AG09319 (cell line): ENCODE measurements around the gene OLFML1.

Experiments
- DNase-seq: peaks from one replicate; pipeline ENCODE4 v3.0.0-alpha.2; 2010; ENCODE audit warnings: low read depth; ENCODE audit errors: extremely low read depth
- TF ChIP-seq, protein P1 (sequence below): IDR thresholded peaks from 2 replicates; pipeline ENCODE4 v1.5.1; 2011; ENCODE audit warnings: low read depth, mild to moderate bottlenecking, inconsistent platforms, low read length, moderate library complexity

OLFML1 gene

GRCh38 chr11:7538466-7539454 lies 53.5 kb downstream of the OLFML1 start:
- DNase-seq = peak; percentile 28
- TF ChIP-seq, protein P1, sequence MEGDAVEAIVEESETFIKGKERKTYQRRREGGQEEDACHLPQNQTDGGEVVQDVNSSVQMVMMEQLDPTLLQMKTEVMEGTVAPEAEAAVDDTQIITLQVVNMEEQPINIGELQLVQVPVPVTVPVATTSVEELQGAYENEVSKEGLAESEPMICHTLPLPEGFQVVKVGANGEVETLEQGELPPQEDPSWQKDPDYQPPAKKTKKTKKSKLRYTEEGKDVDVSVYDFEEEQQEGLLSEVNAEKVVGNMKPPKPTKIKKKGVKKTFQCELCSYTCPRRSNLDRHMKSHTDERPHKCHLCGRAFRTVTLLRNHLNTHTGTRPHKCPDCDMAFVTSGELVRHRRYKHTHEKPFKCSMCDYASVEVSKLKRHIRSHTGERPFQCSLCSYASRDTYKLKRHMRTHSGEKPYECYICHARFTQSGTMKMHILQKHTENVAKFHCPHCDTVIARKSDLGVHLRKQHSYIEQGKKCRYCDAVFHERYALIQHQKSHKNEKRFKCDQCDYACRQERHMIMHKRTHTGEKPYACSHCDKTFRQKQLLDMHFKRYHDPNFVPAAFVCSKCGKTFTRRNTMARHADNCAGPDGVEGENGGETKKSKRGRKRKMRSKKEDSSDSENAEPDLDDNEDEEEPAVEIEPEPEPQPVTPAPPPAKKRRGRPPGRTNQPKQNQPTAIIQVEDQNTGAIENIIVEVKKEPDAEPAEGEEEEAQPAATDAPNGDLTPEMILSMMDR = no peak

DNA sequence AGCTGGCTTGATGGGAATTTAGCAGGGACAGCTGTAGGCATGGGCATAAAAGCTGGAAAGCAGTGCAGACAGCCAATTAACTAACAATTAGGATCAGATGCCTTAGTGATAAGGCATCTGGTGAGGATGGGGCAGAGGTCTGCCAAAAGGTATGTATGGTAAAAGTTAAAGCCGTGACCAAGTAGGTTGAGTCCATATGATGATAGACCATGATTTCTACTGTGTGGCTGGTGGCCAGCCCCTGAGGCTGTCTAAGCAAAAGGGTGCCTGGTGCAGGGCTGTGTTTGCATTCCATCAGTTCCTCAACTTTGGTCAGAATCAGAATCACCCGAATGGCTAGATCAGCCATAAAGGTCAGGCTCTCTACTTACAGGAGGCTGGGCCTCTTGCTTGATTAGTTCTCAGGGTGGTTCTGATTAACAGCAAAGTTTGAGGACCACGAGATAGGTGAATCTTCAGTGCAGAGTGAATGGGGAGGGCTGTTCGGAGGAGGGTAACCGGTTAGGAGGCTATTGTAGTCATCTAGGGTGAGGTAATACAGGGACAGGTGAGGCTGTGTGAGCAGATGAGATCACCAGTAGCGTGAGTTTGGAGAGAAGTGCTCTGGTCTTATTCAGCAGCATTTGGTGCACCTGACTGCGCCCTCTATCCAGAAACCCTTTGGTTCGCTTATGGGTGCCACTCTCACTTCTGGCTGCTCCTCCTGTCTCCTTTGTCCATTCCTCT lies 55.7 kb downstream of the OLFML1 start:
- TF ChIP-seq, protein P1 = no peak
- DNase-seq = no peak

DNA sequence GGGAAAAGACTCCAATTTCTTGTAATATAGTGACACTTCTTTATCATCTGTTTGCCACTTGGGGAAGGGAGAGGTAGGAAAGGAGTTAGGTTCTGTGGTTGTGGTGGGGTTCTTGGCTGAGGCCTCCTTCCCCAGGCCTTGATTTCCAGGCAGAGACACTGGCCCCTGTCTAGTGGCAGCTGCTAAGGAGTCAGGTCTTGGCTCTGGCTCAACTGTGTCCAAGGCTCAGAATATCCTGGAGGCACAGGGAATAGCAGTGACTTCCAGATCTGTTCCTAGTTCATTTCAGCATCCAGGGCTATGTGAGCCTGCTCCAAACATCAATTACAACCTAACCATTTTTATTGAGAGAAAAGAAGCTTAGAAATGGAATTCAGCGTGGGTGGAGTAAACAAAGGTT lies 58.0 kb downstream of the OLFML1 start:
- no peak for DNase-seq
- TF ChIP-seq, protein P1 = no peak

DNA sequence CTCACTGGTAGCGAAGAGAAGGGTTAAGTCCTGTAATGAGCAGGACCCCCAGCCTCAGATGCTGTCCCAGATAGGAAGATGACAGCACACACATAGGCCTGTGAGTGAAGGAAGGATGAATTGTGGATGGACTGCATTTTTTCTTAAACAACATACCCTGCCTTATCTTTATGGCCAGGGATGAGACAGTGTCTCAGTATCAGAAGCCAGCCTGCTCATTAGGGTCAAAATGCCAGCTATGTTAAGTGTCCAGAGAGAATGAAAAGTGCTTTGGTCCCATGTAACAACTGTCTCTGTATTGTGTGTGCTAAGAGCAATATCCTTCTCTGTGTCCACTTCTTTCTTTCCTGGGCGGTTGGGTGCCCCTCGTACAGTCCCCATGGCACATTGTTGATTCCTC lies 58.7 kb downstream of the OLFML1 start:
- TF ChIP-seq, protein P1 = no peak
- DNase-seq = no peak

DNA sequence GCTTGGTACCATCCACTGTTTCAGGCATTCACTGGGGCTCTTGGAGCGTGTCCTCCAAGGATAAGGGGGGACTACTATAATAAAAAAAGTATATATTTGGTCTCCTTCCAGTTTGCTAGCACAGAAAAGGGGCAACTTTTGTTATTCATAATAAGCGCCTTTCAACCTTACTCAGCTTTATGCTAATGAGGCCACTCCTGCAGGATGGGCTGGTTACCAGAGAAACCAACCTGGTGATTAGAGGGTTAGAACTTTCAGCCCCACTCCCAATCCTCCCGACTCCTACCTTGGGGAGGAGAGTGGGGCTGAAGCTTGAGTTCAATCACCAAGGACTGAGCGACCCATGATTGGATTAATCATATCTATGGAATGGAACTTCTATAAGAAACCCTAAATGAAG lies 60.3 kb downstream of the OLFML1 start:
- TF ChIP-seq, protein P1 = no peak
- DNase-seq = no peak

- DNase-seq = no peak
- TF ChIP-seq, protein P1 = no peak
Measured at GRCh38 chr11:7546324-7546791, 61.1 kb downstream of the OLFML1 start.

DNA sequence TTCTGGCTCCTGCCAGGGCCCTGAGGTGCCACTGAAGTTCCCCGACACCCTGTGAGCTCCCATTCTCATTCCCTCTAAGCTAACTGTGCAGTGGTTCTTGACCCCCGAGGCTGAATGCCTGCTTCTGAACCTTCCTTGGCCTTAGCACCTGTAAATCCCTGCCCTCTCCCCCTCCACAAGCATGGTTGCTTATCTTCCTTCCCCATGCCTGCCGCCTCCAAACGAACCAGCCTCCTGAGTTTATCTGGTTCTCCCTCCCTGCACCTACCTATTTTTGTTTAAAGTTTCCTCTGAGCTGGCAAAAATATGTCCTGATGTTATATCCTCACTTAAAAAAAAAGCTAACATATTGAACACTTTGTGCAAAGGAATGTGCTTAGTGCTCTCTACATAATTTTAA lies 62.4 kb downstream of the OLFML1 start:
- TF ChIP-seq, protein P1 = no peak
- DNase-seq = no peak
